Neuron (in vitro differentiated cells): ENCODE results near the gene PCYT1A.

ENCODE experiments used
- H2AFZ ChIP-seq: one replicate; pipeline ENCODE4 v1.6.1; 2013; ENCODE audit warnings: low read depth, mild to moderate bottlenecking, inconsistent platforms, low read length, moderate library complexity
- H3K27me3 ChIP-seq: one replicate; pipeline ENCODE4 v1.6.1; 2013; ENCODE audit warnings: low read length; ENCODE audit not compliant: insufficient read depth
- H3K36me3 ChIP-seq: one replicate; pipeline ENCODE4 v1.6.1; 2013; ENCODE audit warnings: low read length; ENCODE audit not compliant: insufficient read depth
- H3K4me1 ChIP-seq: one replicate; pipeline ENCODE4 v1.6.1; 2013; ENCODE audit warnings: low read length; ENCODE audit not compliant: insufficient read depth
- H3K4me3 ChIP-seq: 2 replicates; pipeline ENCODE4 v1.5.1; 2013; ENCODE audit warnings: mild to moderate bottlenecking, low read length, moderate library complexity
- H3K9me3 ChIP-seq: one replicate; pipeline ENCODE4 v1.6.1; 2013; ENCODE audit warnings: low read length

PCYT1A gene

GRCh38 chr3:196222876-196223595 is 64.5 kb downstream of the PCYT1A start:
- no peaks in the 10 kb centered on the region for H3K9me3 ChIP-seq
- H2AFZ ChIP-seq = no peak overlapping the region
- H3K27me3 ChIP-seq = no peaks in the 10 kb centered on the region
- H3K4me1 ChIP-seq = peaks cover 10% of the 10 kb centered on the region
- no peak overlapping the region for H3K4me3 ChIP-seq
- H3K36me3 ChIP-seq = no peaks in the 10 kb centered on the region

GRCh38 chr3:196220991-196221390 is 66.5 kb downstream of the PCYT1A start:
- peaks cover 3% of the 10 kb centered on the region for H3K27me3 ChIP-seq
- H3K4me1 ChIP-seq = peaks cover 10% of the 10 kb centered on the region
- no peak overlapping the region for H2AFZ ChIP-seq
- H3K9me3 ChIP-seq = no peaks in the 10 kb centered on the region
- no peaks in the 10 kb centered on the region for H3K36me3 ChIP-seq
- no peak overlapping the region for H3K4me3 ChIP-seq

- Histone ChIP-seq H3K4me1 (peaks cover 10% of the 10 kb centered on the region), H2AFZ (no peak overlapping the region), H3K9me3 (no peaks in the 10 kb centered on the region), H3K36me3 (no peaks in the 10 kb centered on the region), H3K4me3 (no peak overlapping the region), H3K27me3 (peaks cover 6% of the 10 kb centered on the region)
Measured at GRCh38 chr3:196220587-196220986, 66.9 kb downstream of the PCYT1A start.

- peaks cover 13% of the 10 kb centered on the region for H3K4me1 ChIP-seq
- peaks cover 8% of the 10 kb centered on the region for H3K27me3 ChIP-seq
- H3K9me3 ChIP-seq = no peaks in the 10 kb centered on the region
- no peaks in the 10 kb centered on the region for H3K36me3 ChIP-seq
- H2AFZ ChIP-seq = peak overlapping the region; percentile 75
- H3K4me3 ChIP-seq = no peak overlapping the region
Measured at GRCh38 chr3:196219970-196220311, 67.6 kb downstream of the PCYT1A start.

- no peaks in the 10 kb centered on the region for H3K9me3 ChIP-seq
- H3K27me3 ChIP-seq = peaks cover 8% of the 10 kb centered on the region
- no peaks in the 10 kb centered on the region for H3K36me3 ChIP-seq
- peaks cover 17% of the 10 kb centered on the region for H3K4me1 ChIP-seq
- peak overlapping the region; percentile 75 for H2AFZ ChIP-seq
- H3K4me3 ChIP-seq = peak overlapping the region; percentile 22
Measured at GRCh38 chr3:196219194-196219969, 68.1 kb downstream of the PCYT1A start.

GRCh38 chr3:196218155-196218712 is 69.3 kb downstream of the PCYT1A start:
- no peak overlapping the region for H3K4me3 ChIP-seq
- peaks cover 8% of the 10 kb centered on the region for H3K27me3 ChIP-seq
- peaks cover 17% of the 10 kb centered on the region for H3K4me1 ChIP-seq
- H3K36me3 ChIP-seq = no peaks in the 10 kb centered on the region
- H3K9me3 ChIP-seq = no peaks in the 10 kb centered on the region
- H2AFZ ChIP-seq = no peak overlapping the region

GRCh38 chr3:196217307-196218154 is 70.0 kb downstream of the PCYT1A start:
- Histone ChIP-seq H2AFZ (no peak overlapping the region), H3K9me3 (no peaks in the 10 kb centered on the region), H3K4me3 (no peak overlapping the region), H3K27me3 (peaks cover 8% of the 10 kb centered on the region), H3K36me3 (no peaks in the 10 kb centered on the region), H3K4me1 (peaks cover 17% of the 10 kb centered on the region)

- Histone ChIP-seq H2AFZ (no peak overlapping the region), H3K27me3 (peaks cover 8% of the 10 kb centered on the region), H3K36me3 (no peaks in the 10 kb centered on the region), H3K4me3 (no peak overlapping the region), H3K9me3 (no peaks in the 10 kb centered on the region), H3K4me1 (peaks cover 17% of the 10 kb centered on the region)
Measured at GRCh38 chr3:196216681-196217211, 70.8 kb downstream of the PCYT1A start.

- Histone ChIP-seq H3K4me1 (peaks cover 17% of the 10 kb centered on the region), H3K4me3 (no peak within 1 kb of the TSS), H2AFZ (no peak within 1 kb of the TSS), H3K36me3 (no peaks in the 10 kb centered on the region), H3K9me3 (no peaks in the 10 kb centered on the region), H3K27me3 (peaks cover 8% of the 10 kb centered on the region)
Measured at GRCh38 chr3:196216089-196216564, 71.4 kb downstream of the PCYT1A start, which contains the start of gene SLC51A. TSS of gene SLC51A (plus strand) at chr3:196216534. CDS start at chr3:196216713, 179 bp downstream.

- Histone ChIP-seq H3K36me3 (no peaks in the 10 kb centered on the region), H3K27me3 (peaks cover 8% of the 10 kb centered on the region), H2AFZ (no peak overlapping the region), H3K4me3 (no peak overlapping the region), H3K4me1 (peaks cover 17% of the 10 kb centered on the region), H3K9me3 (no peaks in the 10 kb centered on the region)
Measured at GRCh38 chr3:196215493-196216020, 72.0 kb downstream of the PCYT1A start.

GRCh38 chr3:196214783-196215441 is 72.6 kb downstream of the PCYT1A start:
- Histone ChIP-seq H3K4me3 (no peak overlapping the region), H3K4me1 (peaks cover 16% of the 10 kb centered on the region)

More at GRCh38 chr3:196214783-196215441, 72.6 kb downstream of the PCYT1A start:
- H3K36me3 ChIP-seq = no peaks in the 10 kb centered on the region
- H3K9me3 ChIP-seq = no peaks in the 10 kb centered on the region
- H3K27me3 ChIP-seq = peaks cover 8% of the 10 kb centered on the region
- H2AFZ ChIP-seq = no peak overlapping the region
